Mononuclear cell (primary cell): ENCODE results near the gene KANK4. TPM values are rescaled to one million over a fixed set of nuclear protein-coding genes. Genes with fewer than 3 reads are reported as not detected.
"Not testable (repeated sequence)": the region's sequence is repeated elsewhere in the genome, so short reads cannot be mapped to it uniquely, and the experiment has no call there.

Experiments used
- H3K27me3 ChIP-seq: 2 replicates; pipeline ENCODE4 v1.6.0; 2011; ENCODE audit warnings: low read length, control low read depth; ENCODE audit not compliant: insufficient read depth
- H3K4me1 ChIP-seq: 2 replicates; pipeline ENCODE4 v1.5.1; 2011; ENCODE audit warnings: mild to moderate bottlenecking, low read length, control low read depth; ENCODE audit not compliant: insufficient read depth
- H3K4me3 ChIP-seq: 2 replicates; pipeline ENCODE4 v1.5.1; 2011; ENCODE audit warnings: mild to moderate bottlenecking, low read length, moderate library complexity
- H3K9me3 ChIP-seq: 2 replicates; pipeline ENCODE4 v1.5.1; 2011; ENCODE audit warnings: low read depth, mild to moderate bottlenecking, control low read depth, low read length
- total RNA-seq: library from RNA; depleted of rRNA; stranded (reverse); fragments of >200 nt; gene quantifications from one replicate; pipeline ENCODE4 v1.2.3, GENCODE V29; 2012

Gene KANK4
- total RNA-seq, 1 donor: not detected

GRCh38 chr1:62247391-62248168 lies 71.7 kb downstream of the KANK4 start:
- no peak overlapping the region for H3K4me3 ChIP-seq
- H3K27me3 ChIP-seq: no peaks in the 10 kb centered on the region
- no peaks in the 10 kb centered on the region for H3K9me3 ChIP-seq
- no peaks in the 10 kb centered on the region for H3K4me1 ChIP-seq

GRCh38 chr1:62245201-62245600 lies 74.0 kb downstream of the KANK4 start:
- Histone ChIP-seq H3K4me3 (no peak overlapping the region), H3K4me1 (no peaks in the 10 kb centered on the region), H3K9me3 (no peaks in the 10 kb centered on the region), H3K27me3 (no peaks in the 10 kb centered on the region)

- not testable (repeated sequence) for H3K4me1 ChIP-seq, H3K27me3 ChIP-seq, H3K4me3 ChIP-seq, H3K9me3 ChIP-seq
Measured at GRCh38 chr1:62244380-62244779, 74.9 kb downstream of the KANK4 start.

GRCh38 chr1:62241371-62242131 lies 77.7 kb downstream of the KANK4 start:
- no peak overlapping the region for H3K4me3 ChIP-seq
- H3K9me3 ChIP-seq: no peaks in the 10 kb centered on the region
- H3K4me1 ChIP-seq: no peaks in the 10 kb centered on the region
- H3K27me3 ChIP-seq: no peaks in the 10 kb centered on the region

- Histone ChIP-seq H3K4me3 (no peak overlapping the region), H3K9me3 (no peaks in the 10 kb centered on the region), H3K4me1 (no peaks in the 10 kb centered on the region), H3K27me3 (no peaks in the 10 kb centered on the region)
Measured at GRCh38 chr1:62240651-62241370, 78.4 kb downstream of the KANK4 start.

GRCh38 chr1:62239652-62240403 lies 79.4 kb downstream of the KANK4 start:
- not testable (repeated sequence) for H3K4me1 ChIP-seq, H3K4me3 ChIP-seq, H3K9me3 ChIP-seq, H3K27me3 ChIP-seq

GRCh38 chr1:62238507-62238906 lies 80.7 kb downstream of the KANK4 start:
- Histone ChIP-seq H3K4me1 (no peaks in the 10 kb centered on the region), H3K4me3 (no peak overlapping the region), H3K27me3 (no peaks in the 10 kb centered on the region), H3K9me3 (no peaks in the 10 kb centered on the region)

GRCh38 chr1:62237950-62238374 lies 81.3 kb downstream of the KANK4 start:
- no peaks in the 10 kb centered on the region for H3K27me3 ChIP-seq
- no peaks in the 10 kb centered on the region for H3K4me1 ChIP-seq
- no peak overlapping the region for H3K4me3 ChIP-seq
- H3K9me3 ChIP-seq: no peaks in the 10 kb centered on the region

GRCh38 chr1:62237361-62237760 lies 81.9 kb downstream of the KANK4 start:
- Histone ChIP-seq H3K9me3 (no peaks in the 10 kb centered on the region), H3K27me3 (no peaks in the 10 kb centered on the region), H3K4me3 (no peak overlapping the region), H3K4me1 (no peaks in the 10 kb centered on the region)

GRCh38 chr1:62235576-62235975 lies 83.7 kb downstream of the KANK4 start:
- no peaks in the 10 kb centered on the region for H3K9me3 ChIP-seq
- no peaks in the 10 kb centered on the region for H3K27me3 ChIP-seq
- no peak overlapping the region for H3K4me3 ChIP-seq
- no peaks in the 10 kb centered on the region for H3K4me1 ChIP-seq

- Histone ChIP-seq H3K4me3 (no peak overlapping the region), H3K4me1 (no peaks in the 10 kb centered on the region), H3K9me3 (no peaks in the 10 kb centered on the region), H3K27me3 (no peaks in the 10 kb centered on the region)
Measured at GRCh38 chr1:62234688-62235087, 84.5 kb downstream of the KANK4 start.

- Histone ChIP-seq H3K4me1 (no peaks in the 10 kb centered on the region), H3K9me3 (no peaks in the 10 kb centered on the region), H3K4me3 (no peak overlapping the region), H3K27me3 (no peaks in the 10 kb centered on the region)
Measured at GRCh38 chr1:62233926-62234450, 85.2 kb downstream of the KANK4 start.

GRCh38 chr1:62232871-62233278 lies 86.4 kb downstream of the KANK4 start:
- no peaks in the 10 kb centered on the region for H3K9me3 ChIP-seq
- no peaks in the 10 kb centered on the region for H3K27me3 ChIP-seq
- H3K4me1 ChIP-seq: no peaks in the 10 kb centered on the region
- H3K4me3 ChIP-seq: no peak overlapping the region

GRCh38 chr1:62230718-62231117 lies 88.5 kb downstream of the KANK4 start:
- H3K4me1 ChIP-seq: no peaks in the 10 kb centered on the region
- no peaks in the 10 kb centered on the region for H3K27me3 ChIP-seq

More at GRCh38 chr1:62230718-62231117, 88.5 kb downstream of the KANK4 start:
- Histone ChIP-seq H3K4me3 (no peak overlapping the region), H3K9me3 (no peaks in the 10 kb centered on the region)
